Mesendoderm (in vitro differentiated cells): Measurements from ENCODE around the gene RGL1.
A peak's percentile ranks its signal among the peaks of the same experiment; 100 is the strongest.

Experiments used
- DNase-seq: peaks from one replicate; pipeline ENCODE4 v3.0.0; 2013
- H2AK5ac ChIP-seq: 2 replicates; pipeline ENCODE4 v1.6.1; 2013; ENCODE audit warnings: low read length, inconsistent platforms
- H2BK120ac ChIP-seq: 2 replicates; pipeline ENCODE4 v1.6.1; 2013; ENCODE audit warnings: low read depth, mild to moderate bottlenecking, low read length, moderate library complexity, mixed read lengths
- H2BK15ac ChIP-seq: replicated peaks from 2 replicates; pipeline ENCODE4 v1.6.1; 2013; ENCODE audit warnings: low read depth, mild to moderate bottlenecking, moderate library complexity
- H2BK5ac ChIP-seq: 2 replicates; pipeline ENCODE4 v1.6.1; 2013; ENCODE audit warnings: low read length, inconsistent platforms
- H3K18ac ChIP-seq: 2 replicates; pipeline ENCODE4 v1.6.1; 2013; ENCODE audit warnings: mild to moderate bottlenecking, low read length, mixed read lengths
- H3K23ac ChIP-seq: one replicate; pipeline ENCODE4 v1.6.1; 2013; ENCODE audit warnings: low read length
- H3K27ac ChIP-seq: 2 replicates; pipeline ENCODE4 v1.5.1; 2013; ENCODE audit warnings: low read depth, mild to moderate bottlenecking, inconsistent platforms, low read length, moderate library complexity
- H3K27me3 ChIP-seq: 2 replicates; pipeline ENCODE4 v1.6.1; 2013; ENCODE audit warnings: low read length, control low read depth, mild to moderate bottlenecking, inconsistent platforms; ENCODE audit not compliant: insufficient read depth, poor library complexity
- H3K36me3 ChIP-seq: 2 replicates; pipeline ENCODE4 v1.6.1; 2013; ENCODE audit warnings: low read length, inconsistent platforms; ENCODE audit not compliant: control insufficient read depth, insufficient read depth
- H3K4ac ChIP-seq: one replicate; pipeline ENCODE4 v1.6.1; 2013; ENCODE audit warnings: low read depth, mild to moderate bottlenecking, low read length, moderate library complexity
- H3K4me1 ChIP-seq: 2 replicates; pipeline ENCODE4 v1.6.1; 2013; ENCODE audit warnings: low read depth, low read length, inconsistent platforms; ENCODE audit not compliant: control insufficient read depth
- H3K4me2 ChIP-seq: 2 replicates; pipeline ENCODE4 v1.6.1; 2013; ENCODE audit warnings: low read length
- H3K4me3 ChIP-seq: 2 replicates; pipeline ENCODE4 v1.5.1; 2013; ENCODE audit warnings: mild to moderate bottlenecking, low read length
- H3K56ac ChIP-seq: one replicate; pipeline ENCODE4 v1.6.1; 2013; ENCODE audit warnings: low read length
- H3K79me1 ChIP-seq: 2 replicates; pipeline ENCODE4 v1.6.1; 2013; ENCODE audit warnings: low read length, inconsistent platforms
- H3K79me2 ChIP-seq: 2 replicates; pipeline ENCODE4 v1.6.1; 2013; ENCODE audit warnings: mild to moderate bottlenecking, low read length; ENCODE audit not compliant: control insufficient read depth, insufficient read depth
- H3K9ac ChIP-seq: 2 replicates; pipeline ENCODE4 v1.6.1; 2013; ENCODE audit warnings: low read length, inconsistent platforms
- H4K5ac ChIP-seq: one replicate; pipeline ENCODE4 v1.6.1; 2013; ENCODE audit warnings: low read length
- H4K8ac ChIP-seq: one replicate; pipeline ENCODE4 v1.6.1; 2013; ENCODE audit warnings: low read depth, mild to moderate bottlenecking, control low read depth, low read length, moderate library complexity
- WGBS: extraction: QIAGEN DNeasy Blood & Tissue Kit; methylation state at CpG from one replicate; pipeline ENCODE4 v1.1.7; 2013; ENCODE audit warnings: low lambda C conversion rate, missing lambda C conversion rate; ENCODE audit not compliant: insufficient coverage; ENCODE audit errors: extremely low coverage; 5-methylcytosine and 5-hydroxymethylcytosine counted together

Gene RGL1

DNA sequence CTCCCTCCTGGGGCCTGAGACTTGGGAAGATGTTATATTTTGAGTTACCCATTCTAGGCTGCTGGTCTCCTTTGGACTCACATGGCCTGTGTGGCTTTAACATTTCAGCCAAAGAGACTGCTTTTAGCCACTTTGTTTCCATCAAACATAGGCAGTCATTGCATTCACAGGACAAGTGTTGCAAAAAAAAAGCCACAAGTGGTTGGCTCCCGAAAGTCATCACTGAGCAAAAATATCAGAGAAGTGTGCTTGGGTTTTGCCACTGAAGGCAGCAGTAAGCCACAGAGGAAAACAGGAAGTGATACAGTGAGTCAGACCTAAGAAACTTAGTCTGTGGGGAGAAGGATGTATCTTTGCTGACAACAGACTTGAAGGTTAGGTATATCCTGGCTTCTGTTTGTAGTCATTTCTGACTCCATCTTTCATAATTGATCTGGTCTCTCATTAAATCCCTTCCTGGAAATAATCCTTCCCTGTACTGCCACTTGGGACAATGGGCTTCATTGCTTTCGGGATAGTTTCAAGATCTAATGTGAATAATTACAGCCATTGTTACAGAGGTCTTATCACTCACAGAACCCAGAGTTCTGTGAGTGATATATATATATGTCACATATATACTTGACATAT is 151.8 kb downstream of the RGL1 start:
- DNase-seq, result peak; percentile 62
- Histone ChIP-seq H3K79me2 (no peaks in the 10 kb centered on the region), H2BK15ac (no peak overlapping the region), H3K56ac (no peak overlapping the region), H4K8ac (no peak overlapping the region), H2BK5ac (no peak overlapping the region), H3K9ac (no peak overlapping the region), H3K23ac (no peak overlapping the region), H3K27ac (no peak overlapping the region), H3K79me1 (no peaks in the 10 kb centered on the region), H3K18ac (no peak overlapping the region), H3K4me3 (no peak overlapping the region), H3K4me2 (no peak overlapping the region), H2AK5ac (no peak overlapping the region), H3K4me1 (no peaks in the 10 kb centered on the region), H3K4ac (no peak overlapping the region), H4K5ac (no peak overlapping the region), H3K27me3 (no peaks in the 10 kb centered on the region), H3K36me3 (no peaks in the 10 kb centered on the region), H2BK120ac (no peak overlapping the region)
- no CpG with 5 or more reads among the region's 2 CpGs for WGBS

DNA sequence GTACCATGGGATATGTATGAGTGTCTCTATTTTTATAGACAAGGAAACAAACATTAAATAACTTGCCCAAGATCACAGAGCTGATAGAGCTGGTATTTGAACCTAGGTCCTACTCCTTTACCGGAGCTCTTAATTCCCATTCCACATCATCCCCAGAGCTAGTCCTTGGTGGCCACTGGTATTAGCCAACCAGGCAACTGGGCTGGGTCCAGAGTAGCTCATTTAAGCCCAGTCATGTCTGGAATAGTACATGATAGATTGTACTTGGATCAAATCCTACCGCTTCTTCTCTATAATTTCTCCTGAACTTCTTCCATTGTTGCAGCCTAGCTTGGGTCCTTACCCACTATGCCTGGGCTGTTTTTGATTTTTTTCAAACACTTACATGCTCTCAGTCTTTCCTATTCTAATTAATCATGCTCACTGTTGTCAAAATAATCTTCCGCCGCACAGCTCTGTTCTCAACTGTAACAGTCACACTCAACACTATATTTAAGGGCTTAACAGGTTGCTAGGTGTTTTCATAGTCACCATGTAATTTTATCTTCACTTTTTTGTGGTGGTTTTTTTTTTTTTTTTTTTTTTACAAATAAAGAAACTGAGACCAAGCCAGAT is 152.4 kb downstream of the RGL1 start:
- Histone ChIP-seq H3K79me2 (no peaks in the 10 kb centered on the region), H3K79me1 (no peaks in the 10 kb centered on the region), H3K9ac (no peak overlapping the region), H4K8ac (no peak overlapping the region), H3K27ac (no peak overlapping the region), H2AK5ac (no peak overlapping the region), H2BK120ac (no peak overlapping the region), H3K18ac (no peak overlapping the region), H3K36me3 (no peaks in the 10 kb centered on the region), H3K4ac (no peak overlapping the region), H3K23ac (no peak overlapping the region), H3K27me3 (no peaks in the 10 kb centered on the region), H4K5ac (no peak overlapping the region), H3K4me1 (no peaks in the 10 kb centered on the region), H3K4me2 (no peak overlapping the region), H2BK15ac (no peak overlapping the region), H3K4me3 (no peak overlapping the region), H3K56ac (no peak overlapping the region), H2BK5ac (no peak overlapping the region)
- no peak for DNase-seq
- no CpG with 5 or more reads among the region's 4 CpGs for WGBS

GRCh38 chr1:183958958-183959357 is 154.0 kb downstream of the RGL1 start:
- DNase-seq, result no peak
- Histone ChIP-seq H2BK15ac (no peak overlapping the region), H3K4ac (no peak overlapping the region), H3K36me3 (no peaks in the 10 kb centered on the region), H3K79me2 (no peaks in the 10 kb centered on the region), H3K27ac (no peak overlapping the region), H3K18ac (no peak overlapping the region), H2BK120ac (no peak overlapping the region), H4K8ac (no peak overlapping the region), H3K9ac (no peak overlapping the region), H3K4me2 (no peak overlapping the region), H2BK5ac (no peak overlapping the region), H3K4me1 (no peaks in the 10 kb centered on the region), H3K27me3 (no peaks in the 10 kb centered on the region), H3K56ac (no peak overlapping the region), H3K79me1 (no peaks in the 10 kb centered on the region), H3K23ac (no peak overlapping the region), H3K4me3 (no peak overlapping the region), H2AK5ac (no peak overlapping the region), H4K5ac (no peak overlapping the region)
- no CpG with 5 or more reads among the region's 1 CpG for WGBS

GRCh38 chr1:183961132-183961531 is 156.2 kb downstream of the RGL1 start:
- no peaks in the 10 kb centered on the region for H3K4me1 ChIP-seq
- H2BK5ac ChIP-seq, result no peak overlapping the region
- no peak overlapping the region for H4K5ac ChIP-seq
- no peak overlapping the region for H2BK15ac ChIP-seq
- H2BK120ac ChIP-seq, result no peak overlapping the region
- H3K18ac ChIP-seq, result no peak overlapping the region
- no peaks in the 10 kb centered on the region for H3K36me3 ChIP-seq
- DNase-seq, result no peak
- no peaks in the 10 kb centered on the region for H3K79me2 ChIP-seq
- no peak overlapping the region for H3K23ac ChIP-seq
- H3K4me3 ChIP-seq, result no peak overlapping the region
- H3K79me1 ChIP-seq, result no peaks in the 10 kb centered on the region
- no peak overlapping the region for H3K9ac ChIP-seq
- no CpG with 5 or more reads among the region's 5 CpGs for WGBS
- no peak overlapping the region for H3K4me2 ChIP-seq
- no peak overlapping the region for H2AK5ac ChIP-seq
- no peak overlapping the region for H3K4ac ChIP-seq
- no peak overlapping the region for H4K8ac ChIP-seq
- H3K27me3 ChIP-seq, result no peaks in the 10 kb centered on the region
- H3K27ac ChIP-seq, result no peak overlapping the region
- no peak overlapping the region for H3K56ac ChIP-seq

GRCh38 chr1:183962903-183963302 is 158.0 kb downstream of the RGL1 start:
- Histone ChIP-seq H3K27me3 (no peaks in the 10 kb centered on the region), H3K79me2 (no peaks in the 10 kb centered on the region), H3K18ac (no peak overlapping the region), H4K5ac (no peak overlapping the region), H3K4me1 (no peaks in the 10 kb centered on the region), H4K8ac (no peak overlapping the region), H2BK120ac (no peak overlapping the region), H3K36me3 (no peaks in the 10 kb centered on the region), H3K4me2 (no peak overlapping the region), H3K4ac (no peak overlapping the region), H3K56ac (no peak overlapping the region), H3K9ac (no peak overlapping the region), H2BK15ac (no peak overlapping the region), H3K4me3 (no peak overlapping the region), H2AK5ac (no peak overlapping the region), H3K79me1 (no peaks in the 10 kb centered on the region), H3K27ac (no peak overlapping the region), H3K23ac (no peak overlapping the region), H2BK5ac (no peak overlapping the region)
- no peak for DNase-seq
- no CpG with 5 or more reads among the region's 3 CpGs for WGBS

GRCh38 chr1:183965726-183966125 is 160.8 kb downstream of the RGL1 start:
- no peaks in the 10 kb centered on the region for H3K4me1 ChIP-seq
- no peak overlapping the region for H2BK15ac ChIP-seq
- no peaks in the 10 kb centered on the region for H3K36me3 ChIP-seq
- no peak overlapping the region for H3K18ac ChIP-seq
- no peak overlapping the region for H3K9ac ChIP-seq
- H2BK120ac ChIP-seq, result no peak overlapping the region
- no peak overlapping the region for H2AK5ac ChIP-seq
- no peak overlapping the region for H4K5ac ChIP-seq
- WGBS, result no CpG with 5 or more reads among the region's 1 CpG
- no peak overlapping the region for H2BK5ac ChIP-seq
- no peak for DNase-seq
- H3K79me1 ChIP-seq, result no peaks in the 10 kb centered on the region
- no peak overlapping the region for H3K4ac ChIP-seq
- no peak overlapping the region for H3K23ac ChIP-seq
- no peak overlapping the region for H3K27ac ChIP-seq
- no peak overlapping the region for H4K8ac ChIP-seq
- H3K56ac ChIP-seq, result no peak overlapping the region
- no peak overlapping the region for H3K4me2 ChIP-seq
- H3K27me3 ChIP-seq, result no peaks in the 10 kb centered on the region
- H3K79me2 ChIP-seq, result no peaks in the 10 kb centered on the region
- H3K4me3 ChIP-seq, result no peak overlapping the region
